Neural crest cell (in vitro differentiated cells): Measurements from ENCODE around the gene TACR1. TPM values are rescaled to one million over a fixed set of nuclear protein-coding genes. Genes with fewer than 3 reads are reported as not detected.

Source experiments
- DNase-seq: peaks from one replicate; pipeline ENCODE4 v3.0.0; 2021; ENCODE audit warnings: low read depth, mixed read lengths, low spot score
- H3K27ac Mint-ChIP-seq: one replicate; pipeline ENCODE4 v1.8.0; 2021; ENCODE audit warnings: mild to moderate bottlenecking, mixed read lengths; ENCODE audit not compliant: unreplicated experiment
- H3K27me3 Mint-ChIP-seq: 2 replicates; pipeline ENCODE4 v1.8.0; 2021; ENCODE audit warnings: low read depth, mild to moderate bottlenecking, mixed read lengths
- H3K36me3 Mint-ChIP-seq: 2 replicates; pipeline ENCODE4 v1.8.0; 2021; ENCODE audit warnings: low read depth, mild to moderate bottlenecking, mixed read lengths
- H3K4me1 Mint-ChIP-seq: 2 replicates; pipeline ENCODE4 v1.8.0; 2021; ENCODE audit warnings: mixed read lengths
- H3K4me3 Mint-ChIP-seq: one replicate; pipeline ENCODE4 v1.8.0; 2021; ENCODE audit warnings: mild to moderate bottlenecking, mixed read lengths
- H3K9me3 Mint-ChIP-seq: 2 replicates; pipeline ENCODE4 v1.8.0; 2021; ENCODE audit warnings: mixed read lengths
- CTCF ChIP-seq: fragments of 200-600 bp; sonication (generic); conservative IDR thresholded peaks from 2 replicates; pipeline ENCODE4 v1.5.0; 2021; ENCODE audit warnings: antibody characterized with exemption, mild to moderate bottlenecking
- total RNA-seq: library from RNA; stranded (reverse); gene quantifications from 2 replicates; pipeline ENCODE4 v1.2.1, GENCODE V29; 2021

The TACR1 gene
- total RNA-seq, 1 donor from 2014 or later = 0.30 TPM

GRCh38 chr2:75031906-75032803 is 167.2 kb downstream of the TACR1 start:
- Mint-ChIP-seq H3K4me1 (no peaks in the 10 kb centered on the region), H3K36me3 (no peaks in the 10 kb centered on the region), H3K4me3 (no peak overlapping the region), H3K9me3 (no peaks in the 10 kb centered on the region), H3K27me3 (no peaks in the 10 kb centered on the region), H3K27ac (no peak overlapping the region)
- no peak for TF ChIP-seq CTCF
- DNase-seq = no peak

- H3K9me3 Mint-ChIP-seq = no peaks in the 10 kb centered on the region
- H3K36me3 Mint-ChIP-seq = no peaks in the 10 kb centered on the region
- no peak overlapping the region for H3K4me3 Mint-ChIP-seq
- no peaks in the 10 kb centered on the region for H3K27me3 Mint-ChIP-seq
- H3K4me1 Mint-ChIP-seq = no peaks in the 10 kb centered on the region
- no peak for DNase-seq
- TF ChIP-seq CTCF = no peak
- H3K27ac Mint-ChIP-seq = no peak overlapping the region
These were observed 168.1 kb downstream of the TACR1 start for GRCh38 chr2:75031171-75031570.

GRCh38 chr2:75030218-75031009 is 168.9 kb downstream of the TACR1 start:
- DNase-seq = no peak
- H3K27ac Mint-ChIP-seq = no peak overlapping the region
- no peak for TF ChIP-seq CTCF

GRCh38 chr2:75027886-75028285 is 171.4 kb downstream of the TACR1 start:
- no peak for DNase-seq
- Mint-ChIP-seq H3K4me3 (no peak overlapping the region), H3K27me3 (no peaks in the 10 kb centered on the region)

More at GRCh38 chr2:75030218-75031009, 168.9 kb downstream of the TACR1 start:
- H3K27me3 Mint-ChIP-seq = no peaks in the 10 kb centered on the region
- H3K9me3 Mint-ChIP-seq = no peaks in the 10 kb centered on the region
- H3K4me1 Mint-ChIP-seq = no peaks in the 10 kb centered on the region
- no peak overlapping the region for H3K4me3 Mint-ChIP-seq
- H3K36me3 Mint-ChIP-seq = no peaks in the 10 kb centered on the region

More at GRCh38 chr2:75027886-75028285, 171.4 kb downstream of the TACR1 start:
- Mint-ChIP-seq H3K27ac (no peak overlapping the region), H3K4me1 (peaks cover 7% of the 10 kb centered on the region), H3K36me3 (no peaks in the 10 kb centered on the region), H3K9me3 (no peaks in the 10 kb centered on the region)
- TF ChIP-seq CTCF = no peak
